ENCODE measurements around the gene CLK1.

DNA sequence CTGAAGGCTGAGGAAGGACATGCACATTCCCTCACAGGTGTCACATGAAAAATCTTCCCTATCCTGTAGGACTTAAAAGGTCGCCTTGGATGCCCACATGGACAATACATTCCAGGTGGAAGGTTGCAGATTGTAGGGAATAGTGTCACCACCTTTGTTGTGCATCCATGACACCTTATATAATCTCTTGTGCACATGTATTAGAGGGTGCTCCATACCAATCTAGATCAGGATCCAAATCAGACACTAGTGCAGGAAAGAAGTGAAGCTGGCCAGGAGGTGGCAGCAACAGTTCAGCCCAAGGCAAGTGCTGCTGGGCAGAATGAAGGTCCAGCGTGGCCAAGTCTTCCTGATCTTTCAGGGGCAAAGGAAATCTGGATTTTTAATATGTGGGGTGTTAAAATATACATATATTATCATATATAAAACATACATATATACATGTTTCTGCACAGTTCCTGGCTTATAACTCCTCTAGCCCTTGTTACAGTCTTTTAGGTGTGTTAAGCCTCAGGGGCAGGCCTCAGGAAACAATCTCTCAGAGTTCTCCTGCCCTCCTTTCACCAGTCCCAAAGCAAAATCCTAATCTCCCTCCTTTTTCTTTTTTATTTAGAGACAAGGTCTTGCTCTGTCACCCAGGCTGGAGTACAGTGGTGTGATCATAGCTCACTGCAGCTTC is 41.3 kb upstream of the CLK1 start:
- TF ChIP-seq POLR2A (IDR thresholded peaks at IDR 0.05; ENCODE audit: low read depth, low read length) = no peak
- no peak for TF ChIP-seq TAF1 (IDR thresholded peaks at IDR 0.05; ENCODE audit: low read depth, low read length)
- no peak for TF ChIP-seq POLR2AphosphoS5 (IDR thresholded peaks at IDR 0.05; ENCODE audit: low read depth, low read length)
- no peak for TF ChIP-seq POU2F2 (IDR thresholded peaks at IDR 0.05; ENCODE audit: low read depth, low read length)
- no peak for TF ChIP-seq PAX5 (IDR thresholded peaks at IDR 0.05; ENCODE audit: insufficient read depth, low read length, severe bottlenecking)
